Dedifferentiated amniotic fluid mesenchymal stem cell (primary cell): ENCODE data around the gene WFIKKN2.

ENCODE experiments used
- DNase-seq: peaks from one replicate; pipeline ENCODE4 v3.0.0-alpha.2; 2016; ENCODE audit errors: extremely low spot score

WFIKKN2 gene

GRCh38 chr17:50834429-50835300 is 721 bp upstream of the WFIKKN2 start:
- peak; percentile 25 for DNase-seq

GRCh38 chr17:50836826-50837225 is 1.4 kb downstream of the WFIKKN2 start:
- no peak for DNase-seq

- DNase-seq = no peak
These were observed 2.0 kb downstream of the WFIKKN2 start for GRCh38 chr17:50837286-50837979.

- DNase-seq = no peak
These were observed 2.9 kb downstream of the WFIKKN2 start for GRCh38 chr17:50837980-50838954.

GRCh38 chr17:50839591-50840310 is 4.4 kb downstream of the WFIKKN2 start:
- DNase-seq = no peak

GRCh38 chr17:50840311-50840851 is 5.0 kb downstream of the WFIKKN2 start:
- no peak for DNase-seq

- no peak for DNase-seq
These were observed 6.0 kb downstream of the WFIKKN2 start for GRCh38 chr17:50841277-50841948.

GRCh38 chr17:50841949-50842354 is 6.6 kb downstream of the WFIKKN2 start:
- peak; percentile 62 for DNase-seq

GRCh38 chr17:50842506-50843149 is 7.2 kb downstream of the WFIKKN2 start:
- DNase-seq = no peak

GRCh38 chr17:50843150-50843905 is 7.9 kb downstream of the WFIKKN2 start:
- DNase-seq = no peak

GRCh38 chr17:50844117-50844700 is 8.8 kb downstream of the WFIKKN2 start:
- no peak for DNase-seq

- DNase-seq = no peak
These were observed 10.1 kb downstream of the WFIKKN2 start for GRCh38 chr17:50845240-50846147.

- DNase-seq = no peak
These were observed 12.2 kb downstream of the WFIKKN2 start for GRCh38 chr17:50847566-50847965.

GRCh38 chr17:50848039-50848438 is 12.7 kb downstream of the WFIKKN2 start:
- DNase-seq = no peak

GRCh38 chr17:50848711-50849110 is 13.3 kb downstream of the WFIKKN2 start:
- DNase-seq = no peak

GRCh38 chr17:50850640-50851039 is 15.3 kb downstream of the WFIKKN2 start:
- no peak for DNase-seq

- DNase-seq = no peak
These were observed 17.7 kb downstream of the WFIKKN2 start for GRCh38 chr17:50853015-50853615.
